ENCODE data around the gene DEDD2.
"Not testable (repeated sequence)": the region's sequence is repeated elsewhere in the genome, so short reads cannot be mapped to it uniquely, and the experiment has no call there.

DNA sequence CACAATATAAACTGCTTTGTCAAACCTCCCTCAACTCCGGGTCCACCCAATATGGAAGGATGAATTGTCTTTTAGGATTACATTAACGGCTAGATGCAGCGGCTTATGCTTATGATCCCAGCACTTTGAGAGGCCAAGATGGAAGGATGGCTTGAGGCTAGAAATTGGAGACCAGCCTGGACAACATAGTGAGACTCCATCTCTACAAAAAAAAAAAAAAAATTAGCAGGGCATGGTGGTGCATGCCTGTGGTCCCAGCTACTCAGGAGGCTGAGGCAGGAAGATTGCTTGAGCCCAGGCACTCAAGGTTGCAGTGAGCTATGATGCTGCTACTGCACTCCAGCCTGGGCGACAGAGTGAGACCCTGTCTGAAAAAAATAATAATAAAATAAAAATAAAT lies 48.6 kb upstream of the DEDD2 start:
- TF ChIP-seq, protein P1, sequence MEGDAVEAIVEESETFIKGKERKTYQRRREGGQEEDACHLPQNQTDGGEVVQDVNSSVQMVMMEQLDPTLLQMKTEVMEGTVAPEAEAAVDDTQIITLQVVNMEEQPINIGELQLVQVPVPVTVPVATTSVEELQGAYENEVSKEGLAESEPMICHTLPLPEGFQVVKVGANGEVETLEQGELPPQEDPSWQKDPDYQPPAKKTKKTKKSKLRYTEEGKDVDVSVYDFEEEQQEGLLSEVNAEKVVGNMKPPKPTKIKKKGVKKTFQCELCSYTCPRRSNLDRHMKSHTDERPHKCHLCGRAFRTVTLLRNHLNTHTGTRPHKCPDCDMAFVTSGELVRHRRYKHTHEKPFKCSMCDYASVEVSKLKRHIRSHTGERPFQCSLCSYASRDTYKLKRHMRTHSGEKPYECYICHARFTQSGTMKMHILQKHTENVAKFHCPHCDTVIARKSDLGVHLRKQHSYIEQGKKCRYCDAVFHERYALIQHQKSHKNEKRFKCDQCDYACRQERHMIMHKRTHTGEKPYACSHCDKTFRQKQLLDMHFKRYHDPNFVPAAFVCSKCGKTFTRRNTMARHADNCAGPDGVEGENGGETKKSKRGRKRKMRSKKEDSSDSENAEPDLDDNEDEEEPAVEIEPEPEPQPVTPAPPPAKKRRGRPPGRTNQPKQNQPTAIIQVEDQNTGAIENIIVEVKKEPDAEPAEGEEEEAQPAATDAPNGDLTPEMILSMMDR (IDR thresholded peaks at IDR 0.05; ENCODE audit: insufficient read depth, low read length) = not testable (repeated sequence)
- not testable (repeated sequence) for TF ChIP-seq GABPA (IDR thresholded peaks at IDR 0.05; ENCODE audit: low read depth)

All from HL-60 (cell line).